Erythroblast (primary cell): ENCODE measurements around the gene OR4E1.
"Not testable (repeated sequence)": the region's sequence is repeated elsewhere in the genome, so short reads cannot be mapped to it uniquely, and the experiment has no call there.

ENCODE experiments used
- DNase-seq, 2 experiments: peaks; one replicate each; lab custom pipeline; 2025; lab: John Stamatoyannopoulos, UW
- GATA1 ChIP-seq: IDR thresholded peaks from 2 replicates; pipeline ENCODE4 v1.6.1; 2011; ENCODE audit warnings: low read depth, mild to moderate bottlenecking, control low read depth, low read length, moderate library complexity
- POLR2A ChIP-seq: IDR thresholded peaks from 2 replicates; pipeline ENCODE4 v1.6.1; 2011; ENCODE audit warnings: mild to moderate bottlenecking, low read length

The OR4E1 gene

GRCh38 chr14:21673718-21674117 lies at the start of gene OR4E1:
Gene OR4E1, minus strand, starts transcription at chr14:21673818. Its CDS starts 2,883 bp downstream, at chr14:21670935.
- DNase-seq, result no peak
- TF ChIP-seq POLR2A (no peak), GATA1 (no peak)

GRCh38 chr14:21721504-21721903 lies 47.9 kb upstream of the OR4E1 start:
- TF ChIP-seq POLR2A (no peak), GATA1 (no peak)
- DNase-seq, result no peak

- TF ChIP-seq GATA1, result no peak
- TF ChIP-seq POLR2A, result no peak
- DNase-seq, result no peak
Measured at GRCh38 chr14:21719841-21720240, 46.2 kb upstream of the OR4E1 start.

GRCh38 chr14:21714318-21714929 lies 40.8 kb upstream of the OR4E1 start:
- TF ChIP-seq POLR2A, result no peak
- no peak for TF ChIP-seq GATA1
- no peak for DNase-seq

- no peak for DNase-seq
- TF ChIP-seq POLR2A (no peak), GATA1 (no peak)
Measured at GRCh38 chr14:21712036-21712435, 38.4 kb upstream of the OR4E1 start.

GRCh38 chr14:21711360-21711961 lies 37.8 kb upstream of the OR4E1 start:
- DNase-seq, result peak; percentile 44 to 61
- TF ChIP-seq GATA1, result no peak
- TF ChIP-seq POLR2A, result no peak

GRCh38 chr14:21704338-21704737 lies 30.7 kb upstream of the OR4E1 start:
- no peak for DNase-seq
- TF ChIP-seq POLR2A, result no peak
- TF ChIP-seq GATA1, result no peak

GRCh38 chr14:21703357-21704326 lies 30.0 kb upstream of the OR4E1 start:
- DNase-seq, result no peak
- TF ChIP-seq GATA1, result no peak
- TF ChIP-seq POLR2A, result no peak

GRCh38 chr14:21702316-21702715 lies 28.7 kb upstream of the OR4E1 start:
- DNase-seq, result no peak
- TF ChIP-seq GATA1 (no peak), POLR2A (no peak)

GRCh38 chr14:21699551-21699950 lies 25.9 kb upstream of the OR4E1 start:
- DNase-seq, result no peak
- no peak for TF ChIP-seq GATA1
- TF ChIP-seq POLR2A, result no peak

- DNase-seq, result not testable (repeated sequence)
Measured at GRCh38 chr14:21698538-21698937, 24.9 kb upstream of the OR4E1 start.

- not testable (repeated sequence) for DNase-seq
Measured at GRCh38 chr14:21697662-21698061, 24.0 kb upstream of the OR4E1 start.

GRCh38 chr14:21694425-21694824 lies 20.8 kb upstream of the OR4E1 start:
- DNase-seq, result no peak
- no peak for TF ChIP-seq GATA1
- no peak for TF ChIP-seq POLR2A

- no peak for DNase-seq
- TF ChIP-seq GATA1 (no peak), POLR2A (no peak)
Measured at GRCh38 chr14:21686468-21686867, 12.8 kb upstream of the OR4E1 start.

- DNase-seq, result no peak
- no peak for TF ChIP-seq POLR2A
- no peak for TF ChIP-seq GATA1
Measured at GRCh38 chr14:21680072-21680471, 6.5 kb upstream of the OR4E1 start.
